ENCODE data around the gene CCDC71.
A peak's percentile ranks its signal among the peaks of the same experiment; 100 is the strongest.

Gene CCDC71

GRCh38 chr3:49170744-49171118, 4.6 kb upstream of the CCDC71 start:
- no peak for DNase-seq (ENCODE audit: low spot score)

DNA sequence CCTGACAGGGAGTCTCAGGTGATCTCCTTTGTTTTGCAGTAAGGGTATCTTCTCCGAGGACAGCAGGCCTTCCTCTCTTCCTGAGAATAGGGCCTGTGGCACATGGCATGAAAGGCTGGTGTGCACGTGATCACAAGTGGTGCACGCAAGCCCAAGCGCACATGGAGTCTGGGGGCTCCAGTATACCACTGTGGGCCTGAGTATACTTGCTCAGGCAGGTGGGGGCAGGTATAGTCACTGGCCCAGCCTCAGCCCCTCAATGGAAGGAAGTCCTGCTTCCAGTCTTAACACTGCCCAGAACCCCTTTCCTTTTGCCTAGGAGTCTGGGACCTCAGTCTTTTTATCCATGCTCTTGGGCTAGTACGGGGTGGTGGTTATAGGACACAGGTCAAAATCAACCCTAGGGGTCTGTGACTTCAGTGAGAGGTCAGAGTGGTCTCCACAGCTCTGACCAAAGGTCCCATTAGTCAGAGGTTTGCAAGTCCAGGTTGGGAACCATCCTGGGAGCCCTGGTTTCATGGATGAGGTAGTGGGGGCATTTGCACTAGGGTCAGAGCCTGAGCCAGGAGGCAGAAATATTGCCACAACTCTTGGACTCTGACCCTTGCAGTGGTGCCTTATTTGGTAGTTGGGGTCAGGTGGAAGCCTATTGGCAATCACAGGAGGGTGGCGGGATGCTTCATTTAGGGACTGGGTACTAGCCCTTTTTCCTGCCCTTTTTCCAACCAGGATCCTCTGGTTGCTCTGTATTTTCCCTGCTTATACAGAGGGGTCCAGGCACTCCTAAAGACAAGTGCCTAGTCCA, 823 bp upstream of the CCDC71 start:
- no peak for DNase-seq (ENCODE audit: low spot score)

DNA sequence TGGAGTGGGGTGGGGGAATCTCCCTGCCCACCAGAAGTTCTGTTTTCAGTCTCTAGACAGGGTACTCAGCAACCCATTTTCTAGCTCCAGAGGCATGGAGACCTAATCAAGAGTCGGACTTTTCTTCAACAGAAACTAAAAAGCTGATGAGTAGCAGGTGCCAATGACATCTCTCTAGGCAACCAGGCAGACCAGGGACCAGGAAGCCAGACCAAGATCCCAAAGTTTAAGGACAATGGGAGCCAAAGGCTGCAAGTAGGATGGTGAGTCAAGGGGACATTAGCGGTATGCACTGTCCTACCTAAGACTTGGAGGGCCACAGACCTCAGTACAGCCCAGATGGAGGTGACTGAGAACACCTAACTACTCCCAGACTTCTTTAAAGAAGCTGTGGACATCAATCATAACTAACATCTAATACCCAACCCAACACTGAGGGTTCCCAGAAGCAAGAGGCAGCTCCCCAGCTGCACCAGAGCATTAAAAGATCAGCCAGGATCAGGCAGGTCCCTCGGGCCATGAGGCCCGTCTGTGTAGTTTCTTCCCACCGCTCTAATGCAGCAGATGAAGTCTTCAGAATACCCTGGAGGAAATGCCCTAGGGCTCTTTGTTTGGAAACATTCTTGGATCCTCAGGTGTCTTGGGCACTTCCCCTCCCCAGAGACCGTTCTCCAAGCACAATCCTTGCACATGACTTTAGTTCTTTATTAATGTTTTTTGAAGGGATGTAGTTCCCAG, 979 bp downstream of the CCDC71 start:
- no peak for DNase-seq (ENCODE audit: low spot score)

- DNase-seq (ENCODE audit: low spot score): no peak
Observed at GRCh38 chr3:49163609-49164008, 2.5 kb downstream of the CCDC71 start.

DNA sequence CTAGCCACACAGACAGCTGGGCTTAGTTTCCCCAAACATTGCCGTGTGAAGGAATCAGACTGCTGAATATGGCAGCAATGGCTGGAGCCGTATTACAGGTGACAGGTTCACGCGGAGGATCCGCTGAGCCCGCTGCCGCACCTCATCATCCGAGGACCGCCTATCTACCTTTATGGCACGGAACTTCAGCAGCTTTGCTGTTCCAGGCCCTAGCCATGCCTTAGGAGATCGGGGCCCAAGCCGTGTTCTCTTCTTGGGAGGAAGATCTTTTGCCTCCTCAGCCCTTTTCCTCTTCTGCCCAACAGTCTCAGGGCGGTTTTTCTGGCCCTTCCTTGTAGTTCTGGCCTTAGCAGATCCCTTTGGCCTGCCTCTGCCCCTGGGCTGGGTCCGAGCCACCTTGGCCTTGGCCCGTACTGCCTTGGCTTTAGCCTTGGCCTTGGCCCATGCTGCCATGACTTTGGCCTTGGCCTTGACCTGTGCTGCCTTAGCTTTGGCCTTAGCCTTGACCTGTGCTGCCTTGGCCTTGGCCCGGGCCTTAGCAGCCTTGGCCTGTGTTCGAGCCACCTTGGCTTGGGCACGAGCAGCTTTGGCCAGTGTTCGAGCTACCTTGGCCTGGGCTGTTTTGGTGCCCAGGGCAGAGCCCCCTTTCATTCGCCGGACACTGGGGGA, 3.2 kb downstream of the CCDC71 start:
- no peak for DNase-seq (ENCODE audit: low spot score)

DNA sequence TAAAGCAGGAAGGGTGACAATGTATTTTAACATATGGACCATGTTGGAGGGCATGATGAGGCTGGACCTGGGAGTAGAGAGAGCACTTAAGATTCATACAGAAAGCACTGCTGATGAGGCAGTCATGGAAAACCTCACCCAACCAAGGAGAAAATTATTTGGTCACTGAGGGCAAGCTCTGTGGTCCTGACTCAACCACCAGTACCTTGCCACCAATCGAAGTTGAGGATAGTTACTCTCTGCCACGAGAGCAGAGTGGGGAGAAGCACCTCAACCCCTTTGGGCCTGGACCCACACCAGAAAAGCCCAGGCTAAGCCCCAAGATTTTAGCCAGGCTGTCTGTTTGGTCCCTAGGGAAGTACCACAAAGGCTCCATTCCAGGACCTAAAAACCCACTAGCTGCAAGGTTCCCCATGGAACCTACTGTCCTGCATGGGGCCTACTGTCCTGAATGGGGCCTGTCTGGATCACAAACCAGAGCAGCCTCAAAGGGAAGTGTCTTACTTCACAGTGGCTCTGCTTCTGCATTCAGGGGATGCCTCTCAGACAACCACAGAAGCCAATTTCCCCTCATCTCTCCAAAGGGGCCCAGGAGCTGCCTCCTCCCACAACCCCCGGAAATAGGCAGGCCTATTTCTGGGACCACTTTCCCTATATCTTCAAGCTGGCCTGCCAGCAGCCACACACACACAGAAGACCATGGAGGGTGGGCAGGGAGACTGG, 4.2 kb downstream of the CCDC71 start:
- DNase-seq (ENCODE audit: low spot score): peak; percentile 17

DNA sequence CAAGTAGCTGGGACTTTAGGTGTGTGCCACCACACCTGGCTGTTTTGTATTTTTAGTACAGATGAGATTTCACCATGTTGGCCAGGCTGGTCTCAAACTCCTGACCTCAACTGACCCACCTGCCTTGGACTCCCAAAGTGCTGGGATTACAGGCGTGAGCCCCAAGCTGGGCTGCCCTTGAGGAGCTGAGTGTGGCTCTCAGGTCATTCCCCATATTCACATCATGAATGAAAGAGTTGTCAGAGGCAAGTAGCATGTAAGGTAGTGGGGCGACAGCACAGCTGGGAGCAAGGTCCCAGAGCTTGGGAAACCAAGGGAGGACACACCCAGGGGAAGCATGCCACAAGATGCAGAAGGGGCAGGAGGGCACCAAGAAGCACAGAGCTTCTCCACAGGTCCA, 4.9 kb downstream of the CCDC71 start:
- no peak for DNase-seq (ENCODE audit: low spot score)

DNA sequence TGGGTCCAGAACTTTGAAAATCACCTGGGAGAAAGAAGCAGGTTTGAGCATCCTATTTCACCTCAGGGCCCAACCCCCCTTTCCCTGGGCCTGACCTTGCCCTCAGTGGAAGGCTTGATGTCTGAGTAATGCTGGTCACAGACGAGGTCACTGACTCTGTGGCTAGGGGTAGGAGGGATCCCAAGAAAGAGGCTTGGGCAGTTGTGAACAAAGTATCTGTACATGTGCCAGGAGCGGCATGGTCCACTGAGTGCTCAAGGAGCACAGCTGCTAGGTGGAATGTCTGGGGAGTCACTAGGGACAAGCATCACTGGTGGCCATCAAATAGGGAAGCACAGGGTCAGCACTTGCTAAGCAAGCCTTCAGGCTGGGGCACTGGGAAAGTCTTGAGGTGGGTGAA, 7.3 kb downstream of the CCDC71 start:
- DNase-seq (ENCODE audit: low spot score): no peak

GRCh38 chr3:49158103-49158709, 7.9 kb downstream of the CCDC71 start:
- peak; percentile 64 for DNase-seq (ENCODE audit: low spot score)

DNA sequence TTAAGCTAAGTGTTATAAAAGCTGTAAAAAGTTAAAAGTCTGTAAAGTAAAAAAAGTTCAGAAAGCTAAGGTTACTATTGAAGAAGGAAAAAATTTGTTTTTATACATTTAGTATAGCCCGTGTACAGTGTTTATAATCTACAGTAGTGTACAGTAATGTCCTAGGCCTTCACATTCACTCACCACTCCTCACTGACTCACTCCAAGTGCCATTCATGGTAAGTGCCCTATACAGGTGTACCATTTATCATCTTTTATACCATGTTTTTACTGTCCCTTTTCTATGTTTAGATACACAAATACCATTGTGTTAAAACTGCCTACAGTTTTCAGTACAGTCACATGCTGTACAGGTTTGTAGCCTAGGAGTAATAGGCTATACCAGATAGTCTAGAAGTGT, 8.8 kb downstream of the CCDC71 start:
- no peak for DNase-seq (ENCODE audit: low spot score)

- DNase-seq (ENCODE audit: low spot score): no peak
Observed at GRCh38 chr3:49153349-49153912, 12.7 kb downstream of the CCDC71 start.

DNA sequence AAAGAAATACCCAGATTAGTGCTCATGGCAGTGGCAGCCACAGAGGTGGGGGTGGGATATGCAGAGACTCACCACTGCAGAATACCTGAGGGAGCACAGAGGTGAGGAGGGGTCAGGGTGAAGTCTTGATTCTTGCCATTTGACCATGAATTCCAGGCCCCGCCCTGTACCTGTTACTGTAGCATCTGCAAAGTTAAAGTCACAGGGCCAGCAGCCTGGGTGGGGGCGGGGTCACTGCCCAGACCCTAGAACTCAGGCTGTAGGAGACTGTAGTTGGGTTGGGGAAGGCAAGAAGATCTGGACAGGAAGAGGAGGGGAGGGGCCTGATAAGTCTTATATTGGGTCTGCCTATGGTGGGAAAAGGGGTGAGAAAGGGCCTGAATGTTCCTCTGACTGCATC, 14.5 kb downstream of the CCDC71 start:
- no peak for DNase-seq (ENCODE audit: low spot score)

GRCh38 chr3:49148159-49148558, 18.0 kb downstream of the CCDC71 start:
- no peak for DNase-seq (ENCODE audit: low spot score)

- DNase-seq (ENCODE audit: low spot score): no peak
Observed at GRCh38 chr3:49140080-49140479, 26.1 kb downstream of the CCDC71 start.

DNA sequence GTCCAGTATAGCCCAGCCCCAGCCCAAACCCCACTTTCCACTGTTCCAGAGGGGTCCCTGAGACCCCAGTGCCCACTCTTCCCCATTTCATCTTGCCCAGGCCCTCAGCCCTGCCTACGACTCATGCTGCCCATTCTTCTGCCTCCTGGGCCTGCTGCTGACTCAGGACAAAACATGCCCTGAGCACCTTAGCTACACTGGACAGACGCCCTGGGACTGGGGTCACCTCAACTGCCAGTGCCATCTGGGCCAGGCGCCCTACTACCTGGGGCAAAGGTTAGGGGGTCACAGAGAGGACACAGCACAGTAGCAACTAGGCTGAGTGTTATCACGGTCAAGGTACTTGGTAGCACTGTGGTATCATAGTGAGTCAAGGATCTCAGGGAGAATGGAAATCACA, 30.6 kb downstream of the CCDC71 start:
- no peak for DNase-seq (ENCODE audit: low spot score)

- DNase-seq (ENCODE audit: low spot score): no peak
Observed at GRCh38 chr3:49134471-49135265, 31.5 kb downstream of the CCDC71 start.

DNA sequence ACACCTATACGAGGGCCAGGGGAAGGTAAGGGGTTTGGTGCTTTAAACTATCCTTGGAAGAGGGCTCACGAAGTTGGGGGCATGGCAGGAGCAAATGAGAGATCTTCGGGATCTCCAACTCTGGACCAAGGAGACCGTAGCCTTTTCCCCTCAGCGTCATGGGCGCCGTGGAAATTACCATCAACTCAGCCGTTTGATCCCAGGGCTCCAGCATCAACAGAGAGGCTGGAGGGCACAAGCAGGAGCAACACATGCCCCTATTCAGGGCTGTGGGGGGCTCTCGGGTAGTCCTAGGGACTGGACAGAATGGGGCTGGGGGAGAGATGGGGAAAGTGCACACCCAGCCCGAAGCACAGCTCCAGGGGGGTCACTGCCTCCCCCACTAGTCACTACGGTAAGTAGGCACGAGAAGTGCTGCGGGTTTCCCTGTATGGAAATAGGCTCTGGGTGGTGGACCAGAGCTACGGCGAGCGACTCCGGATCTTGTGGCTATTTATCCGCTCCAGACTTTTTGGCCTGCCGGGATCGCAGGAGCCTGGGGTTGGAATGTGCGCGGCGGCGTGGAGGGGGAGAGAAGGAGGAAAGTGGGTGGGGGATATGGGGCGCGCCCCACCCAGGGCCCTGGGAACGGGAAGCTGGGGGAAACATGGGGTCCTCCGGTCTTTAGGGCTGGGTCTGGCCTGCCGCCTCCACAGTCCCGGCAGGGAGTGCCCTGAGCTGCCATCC, 32.7 kb downstream of the CCDC71 start:
- DNase-seq (ENCODE audit: low spot score): no peak

DNA sequence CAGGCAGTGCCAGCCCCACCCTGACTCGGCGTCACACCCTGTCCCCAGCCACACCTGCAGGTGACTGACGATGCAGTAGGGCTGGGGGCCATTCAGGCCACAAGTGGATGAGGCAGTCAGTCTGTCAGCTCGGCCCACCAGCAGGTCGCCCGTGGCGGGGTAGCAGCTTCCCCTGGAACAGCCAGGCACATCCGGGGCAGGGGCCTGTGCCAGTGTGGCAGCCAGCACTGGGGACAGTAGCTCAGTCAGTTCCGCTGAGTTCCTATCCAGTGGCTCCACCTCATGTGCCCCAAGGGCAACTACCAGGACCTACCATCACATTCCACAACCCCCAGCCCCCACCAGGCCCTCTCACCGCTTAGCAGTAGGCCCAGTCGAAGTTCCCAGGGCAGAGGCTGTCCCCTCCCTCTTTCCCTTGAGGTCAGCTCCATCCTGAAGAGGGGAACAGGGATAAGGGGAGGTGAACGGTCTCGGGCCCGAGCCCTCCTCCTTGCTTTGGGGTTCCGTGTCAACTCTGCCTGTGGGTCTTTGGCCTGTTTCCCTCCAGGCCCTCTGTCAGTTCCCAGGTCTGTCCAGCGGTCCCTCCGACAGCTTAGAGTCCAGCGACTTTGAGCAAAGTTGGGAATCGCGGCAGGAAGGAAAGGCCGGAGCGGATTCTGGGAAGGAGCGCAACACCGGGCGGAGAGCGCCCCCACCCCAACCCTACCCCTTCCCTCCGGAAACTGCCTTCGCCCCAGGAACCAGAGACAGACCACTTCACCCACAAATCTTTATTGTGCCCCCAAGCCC, 33.5 kb downstream of the CCDC71 start, which contains the start of gene LAMB2:
TSS of gene LAMB2 (minus strand) at position 614 of the 789 bp plus-strand sequence. CDS start at position 431, 183 bp downstream.
- DNase-seq (ENCODE audit: low spot score): no peak

DNA sequence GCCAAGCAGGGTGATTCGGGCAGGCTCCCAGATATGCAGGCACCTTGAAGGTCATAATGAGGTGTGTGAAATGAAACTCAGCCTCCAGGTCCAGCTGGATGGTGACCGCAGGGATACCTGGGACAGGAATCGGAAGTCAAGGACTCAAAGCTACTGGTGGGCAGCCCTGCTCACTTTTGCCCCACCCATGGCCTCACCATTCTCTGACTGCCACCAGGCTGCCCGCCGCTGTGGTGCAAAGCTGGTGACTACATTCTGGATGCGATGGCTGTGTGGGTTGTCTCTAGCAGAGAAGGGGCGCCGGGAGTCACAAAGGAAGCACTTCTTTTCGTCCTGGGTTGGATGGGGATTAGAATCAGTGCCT, 34.1 kb downstream of the CCDC71 start:
- DNase-seq (ENCODE audit: low spot score): no peak
